GM12865 (cell line): ENCODE results near the gene SAMD5.

Experiments used
- DNase-seq: peaks from one replicate; pipeline ENCODE4 v3.0.0; 2010; ENCODE audit warnings: low read depth
- H3K4me3 ChIP-seq: 2 replicates; pipeline ENCODE4 v1.5.1; 2011; ENCODE audit warnings: mild to moderate bottlenecking, low read depth, low read length, control low read depth
- CTCF ChIP-seq: IDR thresholded peaks from 2 replicates; pipeline ENCODE4 v1.5.1; 2011; ENCODE audit warnings: low read length, control low read depth, low read depth, inconsistent platforms; ENCODE audit not compliant: insufficient read depth; ENCODE audit errors: missing control alignments

The SAMD5 gene

DNA sequence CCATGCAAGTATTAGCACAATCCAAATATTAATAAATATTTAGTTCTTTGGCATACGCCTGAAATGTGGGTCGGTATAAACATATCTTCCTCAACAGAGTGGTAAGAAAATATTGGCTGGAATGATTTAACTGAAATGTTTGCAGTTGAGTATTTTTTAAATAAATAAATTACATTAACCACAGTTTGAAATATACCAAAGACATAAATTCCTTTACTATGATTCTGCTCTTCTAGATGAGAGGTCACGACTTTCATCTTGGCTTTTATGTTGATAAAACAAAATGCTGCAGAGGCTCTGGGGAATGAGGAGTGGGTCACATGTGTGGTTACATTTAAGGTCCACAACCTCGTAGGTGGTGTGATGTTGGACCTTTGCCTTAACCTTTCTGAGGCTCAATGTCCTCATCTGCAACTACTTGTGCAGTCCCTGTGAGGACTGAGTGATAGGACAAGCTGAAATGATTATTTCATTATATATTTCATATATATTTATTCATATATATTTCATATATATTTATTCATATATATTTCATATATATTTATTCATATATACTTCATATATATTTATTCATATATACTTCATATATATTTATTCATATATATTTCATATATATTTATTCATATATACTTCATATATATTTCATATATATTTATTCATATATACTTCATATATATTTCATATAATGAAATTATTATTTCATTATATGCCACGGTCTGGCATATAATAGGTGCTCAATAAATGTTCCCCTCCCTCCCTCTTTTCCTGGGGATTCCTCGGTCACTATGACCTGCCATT is 107.4 kb downstream of the SAMD5 start:
- H3K4me3 ChIP-seq = no peak overlapping the region
- no peak for DNase-seq
- TF ChIP-seq CTCF = no peak

DNA sequence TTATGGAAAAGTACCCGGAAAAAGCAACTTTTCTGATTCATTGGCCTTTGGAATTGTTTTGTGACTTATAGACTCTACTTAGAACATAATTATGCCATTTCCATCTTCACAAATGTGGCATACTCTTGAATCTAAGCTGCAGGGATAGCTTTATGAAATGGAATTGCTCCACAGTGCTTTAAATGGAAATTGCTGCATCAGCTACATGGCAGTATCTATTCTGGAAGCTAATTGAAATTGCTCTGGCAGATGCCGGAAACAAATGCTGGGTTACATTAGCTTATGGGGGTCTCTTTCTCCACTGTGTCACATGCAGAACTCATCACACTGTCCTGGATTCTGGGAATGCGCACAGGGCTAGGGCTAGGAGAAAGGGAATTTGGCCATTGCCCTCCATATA is 108.9 kb downstream of the SAMD5 start:
- DNase-seq = no peak
- H3K4me3 ChIP-seq = no peak overlapping the region
- no peak for TF ChIP-seq CTCF

- DNase-seq = no peak
- no peak for TF ChIP-seq CTCF
- H3K4me3 ChIP-seq = no peak overlapping the region
Observed at GRCh38 chr6:147618457-147618856, 110.0 kb downstream of the SAMD5 start.

DNA sequence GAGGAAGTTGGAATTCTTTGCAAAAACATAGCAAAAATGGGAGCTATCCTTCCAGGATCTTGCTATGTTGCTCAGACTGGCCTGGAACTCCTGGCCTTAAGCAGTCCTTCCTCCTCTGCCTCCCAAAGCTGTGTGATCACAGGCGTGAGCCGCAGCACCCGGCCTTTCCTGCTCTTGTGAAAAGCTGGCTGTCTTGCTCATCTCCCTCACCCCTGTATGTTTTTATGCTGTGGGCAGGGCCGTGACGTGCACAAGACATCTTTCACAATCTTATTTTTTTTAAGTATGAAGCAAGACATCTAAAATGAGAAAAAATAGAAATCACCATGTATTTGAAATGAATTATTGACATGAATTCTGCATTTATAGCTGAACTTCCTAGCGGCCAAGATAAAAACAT is 110.4 kb downstream of the SAMD5 start:
- no peak for TF ChIP-seq CTCF
- H3K4me3 ChIP-seq = no peak overlapping the region
- no peak for DNase-seq
